ENCODE data around the gene ITGAL.
"Not testable (repeated sequence)": the region's sequence is repeated elsewhere in the genome, so short reads cannot be mapped to it uniquely, and the experiment has no call there.

ITGAL gene

DNA sequence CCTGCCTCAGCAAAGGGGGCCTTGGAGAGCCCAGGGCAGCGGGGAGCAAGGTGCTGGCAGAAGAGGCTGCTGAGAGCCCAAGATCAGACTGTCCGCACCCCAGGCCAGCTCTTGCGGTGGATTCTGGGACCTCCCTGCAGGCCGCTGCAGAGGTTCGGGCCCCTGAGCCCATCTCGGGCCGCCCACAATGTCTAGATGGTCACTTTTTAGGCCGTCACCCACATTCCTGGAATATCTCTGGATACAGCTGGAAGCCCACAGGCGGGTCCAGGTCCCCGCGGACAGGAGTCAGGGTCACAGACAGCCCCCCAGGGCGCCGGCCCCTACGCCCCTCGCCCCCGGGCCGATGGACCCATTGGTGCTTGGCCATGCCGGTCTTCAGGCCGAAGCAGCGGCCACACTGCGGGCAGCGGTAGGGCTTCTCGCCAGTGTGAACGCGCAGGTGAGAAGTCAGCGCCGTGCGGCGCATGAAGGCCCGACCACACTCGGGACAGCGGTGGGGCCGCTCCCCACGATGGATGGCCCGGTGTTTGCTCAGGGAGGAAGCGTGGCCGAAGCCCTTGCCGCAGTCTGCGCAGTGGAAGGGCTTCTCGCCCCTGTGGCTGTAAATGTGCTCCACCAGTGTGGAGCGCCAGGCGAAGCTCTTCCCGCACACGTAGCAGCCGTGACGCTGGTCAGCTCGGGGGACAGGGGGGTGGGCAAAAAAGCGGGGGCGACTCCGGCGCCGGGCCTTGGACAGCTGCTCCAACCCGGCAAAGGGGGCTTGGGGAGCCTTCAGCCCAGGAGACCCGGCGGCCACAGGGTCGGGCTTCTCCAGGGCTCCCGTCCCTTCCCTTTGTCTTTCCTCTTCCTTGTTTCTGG is 60.0 kb downstream of the ITGAL start:
- H3K4me1 ChIP-seq (ENCODE audit: control insufficient read depth, insufficient read depth, low read length) = peaks cover 36% of the 10 kb centered on the region
- peaks cover 4% of the 10 kb centered on the region for H3K36me3 ChIP-seq (ENCODE audit: control insufficient read depth, insufficient read depth, low read length, severe bottlenecking)
- no peaks in the 10 kb centered on the region for H3K9me3 ChIP-seq (ENCODE audit: control insufficient read depth, low read length)
- H3K9ac ChIP-seq (ENCODE audit: low read length) = no peak overlapping the region
- DNase-seq (ENCODE audit: low read depth) = no peak
- H3K4me3 ChIP-seq (ENCODE audit: low read length) = no peak overlapping the region
- H3K27me3 ChIP-seq (replicated peaks; ENCODE audit: control insufficient read depth, insufficient read depth, low read length) = no peaks in the 10 kb centered on the region

DNA sequence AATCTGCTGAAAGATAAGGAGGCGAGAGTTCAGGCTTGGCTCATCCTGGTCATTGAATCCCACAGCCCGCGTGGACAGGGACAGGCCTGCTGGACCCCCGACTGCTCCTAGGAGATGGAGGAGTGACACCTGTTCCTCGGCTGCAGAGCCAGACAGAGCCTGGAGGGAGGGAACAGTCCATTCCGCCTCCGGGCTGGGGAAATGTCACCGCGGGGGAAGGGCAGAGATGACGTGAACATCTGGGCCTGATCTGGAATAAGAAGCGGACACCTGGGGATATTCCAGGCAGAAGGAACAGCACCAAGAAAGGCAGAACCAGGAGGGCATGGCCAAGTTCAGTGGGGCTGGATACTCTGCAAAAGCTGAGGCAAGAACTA is 60.6 kb downstream of the ITGAL start:
- Histone ChIP-seq H3K9ac (ENCODE audit: low read length) (no peak overlapping the region), H3K9me3 (ENCODE audit: control insufficient read depth, low read length) (no peaks in the 10 kb centered on the region), H3K4me1 (ENCODE audit: control insufficient read depth, insufficient read depth, low read length) (peaks cover 31% of the 10 kb centered on the region), H3K27me3 (replicated peaks; ENCODE audit: control insufficient read depth, insufficient read depth, low read length) (no peaks in the 10 kb centered on the region), H3K4me3 (ENCODE audit: low read length) (no peak overlapping the region), H3K36me3 (ENCODE audit: control insufficient read depth, insufficient read depth, low read length, severe bottlenecking) (peaks cover 4% of the 10 kb centered on the region)
- no peak for DNase-seq (ENCODE audit: low read depth)

DNA sequence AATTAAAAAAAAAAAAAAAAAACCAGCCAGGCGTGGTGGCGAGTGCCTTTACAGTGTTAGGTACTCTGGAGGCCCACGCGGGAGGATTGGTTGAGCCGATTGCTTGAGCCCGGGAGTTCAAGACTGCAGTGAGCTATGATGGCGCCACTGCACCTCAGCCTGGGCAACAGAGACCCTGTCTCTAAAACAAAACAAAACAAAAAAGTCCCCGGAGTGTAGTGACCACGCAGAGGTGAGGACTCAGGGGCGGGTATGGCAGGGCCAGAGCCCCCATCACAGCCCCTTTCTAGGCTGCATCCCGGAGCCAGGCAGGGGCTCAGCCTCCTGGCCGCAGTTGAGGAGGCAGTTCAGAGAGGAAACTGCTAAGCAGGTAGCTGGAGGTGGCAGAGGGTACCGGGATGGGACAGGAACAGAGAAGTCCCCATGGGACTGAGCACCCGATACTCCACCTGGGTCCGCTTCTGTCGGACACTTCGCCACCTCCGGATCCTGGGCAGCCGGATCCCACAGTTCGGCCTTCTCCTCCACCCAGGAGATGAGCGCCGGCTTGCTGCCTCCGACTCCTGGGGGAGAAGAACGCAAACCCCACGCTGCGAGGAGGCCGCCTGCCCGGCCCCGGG is 61.3 kb downstream of the ITGAL start:
- no peak for DNase-seq (ENCODE audit: low read depth)
- peak overlapping the region; percentile 87 for H3K9ac ChIP-seq (ENCODE audit: low read length)
- peak overlapping the region; percentile 87 for H3K4me3 ChIP-seq (ENCODE audit: low read length)
- no peaks in the 10 kb centered on the region for H3K27me3 ChIP-seq (replicated peaks; ENCODE audit: control insufficient read depth, insufficient read depth, low read length)
- H3K36me3 ChIP-seq (ENCODE audit: control insufficient read depth, insufficient read depth, low read length, severe bottlenecking) = peaks cover 4% of the 10 kb centered on the region
- H3K9me3 ChIP-seq (ENCODE audit: control insufficient read depth, low read length) = no peaks in the 10 kb centered on the region
- H3K4me1 ChIP-seq (ENCODE audit: control insufficient read depth, insufficient read depth, low read length) = peaks cover 31% of the 10 kb centered on the region

- no peaks in the 10 kb centered on the region for H3K27me3 ChIP-seq (replicated peaks; ENCODE audit: control insufficient read depth, insufficient read depth, low read length)
- H3K36me3 ChIP-seq (ENCODE audit: control insufficient read depth, insufficient read depth, low read length, severe bottlenecking) = peaks cover 4% of the 10 kb centered on the region
- peaks cover 25% of the 10 kb centered on the region for H3K4me1 ChIP-seq (ENCODE audit: control insufficient read depth, insufficient read depth, low read length)
- DNase-seq (ENCODE audit: low read depth) = peak; percentile 92
- peak within 1 kb of the TSS; percentile 87 for H3K4me3 ChIP-seq (ENCODE audit: low read length)
- peak within 1 kb of the TSS; percentile 87 for H3K9ac ChIP-seq (ENCODE audit: low read length)
- H3K9me3 ChIP-seq (ENCODE audit: control insufficient read depth, low read length) = no peaks in the 10 kb centered on the region
Observed at GRCh38 chr16:30534368-30535105, 62.0 kb downstream of the ITGAL start, which contains the start of gene ZNF747. Gene ZNF747 (minus strand): TSS chr16:30534858. CDS start chr16:30534679, 179 bp downstream.

DNA sequence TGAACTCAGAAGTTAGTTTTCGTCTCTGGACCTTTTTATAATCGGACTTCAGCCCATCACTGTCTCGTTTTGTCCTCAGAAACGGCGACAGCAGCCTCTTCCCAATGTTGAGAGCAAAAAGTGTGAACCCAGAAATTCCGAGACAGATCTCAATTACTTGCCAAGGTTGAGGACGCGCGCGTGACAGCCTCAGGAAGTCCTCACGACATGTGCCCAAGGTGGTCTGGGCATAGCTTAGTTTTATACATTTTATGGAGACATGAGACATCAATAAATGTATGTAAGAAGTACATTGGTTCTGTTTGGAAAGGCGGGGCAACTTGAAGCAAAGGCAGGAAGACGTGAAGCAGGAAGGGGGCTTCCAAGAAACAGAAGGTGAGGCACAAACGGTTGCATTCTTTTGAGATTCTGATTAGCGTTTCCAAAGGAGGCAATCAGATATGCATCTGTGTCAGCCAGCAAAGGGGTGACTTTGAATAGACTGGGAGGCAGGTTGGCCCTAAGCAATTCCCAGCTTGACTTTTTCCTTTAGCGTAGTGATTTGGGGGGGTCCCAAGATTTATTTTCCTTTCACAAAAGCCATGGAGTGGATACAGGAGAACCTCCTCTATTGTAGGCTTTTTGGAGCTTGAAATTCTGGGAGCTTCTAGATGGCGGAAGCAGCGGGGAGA is 62.7 kb downstream of the ITGAL start:
- H3K9me3 ChIP-seq (ENCODE audit: control insufficient read depth, low read length) = no peaks in the 10 kb centered on the region
- H3K27me3 ChIP-seq (replicated peaks; ENCODE audit: control insufficient read depth, insufficient read depth, low read length) = no peaks in the 10 kb centered on the region
- H3K9ac ChIP-seq (ENCODE audit: low read length) = peak overlapping the region; percentile 87
- DNase-seq (ENCODE audit: low read depth) = peak; percentile 43
- H3K4me1 ChIP-seq (ENCODE audit: control insufficient read depth, insufficient read depth, low read length) = peaks cover 18% of the 10 kb centered on the region
- H3K36me3 ChIP-seq (ENCODE audit: control insufficient read depth, insufficient read depth, low read length, severe bottlenecking) = peaks cover 4% of the 10 kb centered on the region
- H3K4me3 ChIP-seq (ENCODE audit: low read length) = peak overlapping the region; percentile 87

GRCh38 chr16:30535777-30536190 is 63.2 kb downstream of the ITGAL start:
- Histone ChIP-seq H3K4me3 (ENCODE audit: low read length) (peak overlapping the region; percentile 87), H3K9ac (ENCODE audit: low read length) (peak overlapping the region; percentile 87), H3K36me3 (ENCODE audit: control insufficient read depth, insufficient read depth, low read length, severe bottlenecking) (peaks cover 4% of the 10 kb centered on the region), H3K4me1 (ENCODE audit: control insufficient read depth, insufficient read depth, low read length) (peaks cover 15% of the 10 kb centered on the region), H3K27me3 (replicated peaks; ENCODE audit: control insufficient read depth, insufficient read depth, low read length) (no peaks in the 10 kb centered on the region), H3K9me3 (ENCODE audit: control insufficient read depth, low read length) (no peaks in the 10 kb centered on the region)
- peak; percentile 55 for DNase-seq (ENCODE audit: low read depth)

DNA sequence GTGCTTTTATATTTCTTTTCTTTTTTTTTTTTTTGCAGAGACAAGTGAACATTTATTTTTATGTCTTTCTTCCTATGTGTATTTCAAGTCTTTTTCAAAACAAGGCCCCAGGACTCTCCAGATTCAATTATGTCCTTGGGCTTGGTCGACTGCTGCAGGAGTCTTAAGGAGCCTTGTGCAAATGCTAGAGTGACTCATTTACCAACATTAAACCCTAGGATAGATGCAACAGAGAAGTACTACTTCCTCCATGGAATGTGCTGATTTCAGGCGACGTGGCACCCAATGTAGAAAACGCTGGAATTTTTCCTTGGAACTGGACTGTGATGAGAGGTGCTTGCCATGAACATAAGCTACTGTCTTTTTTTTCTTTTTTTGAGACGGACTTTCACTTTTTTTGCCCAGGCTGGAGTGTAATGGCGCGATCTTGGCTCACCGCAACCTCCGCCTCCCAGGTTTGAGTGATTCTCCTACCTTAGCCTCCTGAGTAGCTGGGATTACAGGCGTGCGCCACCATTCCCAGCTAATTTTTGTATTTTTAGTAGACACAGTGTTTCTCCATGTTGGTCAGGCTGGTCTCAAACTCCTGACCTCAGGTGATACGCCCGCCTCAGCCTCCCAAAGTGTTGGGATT is 64.0 kb downstream of the ITGAL start:
- H3K36me3 ChIP-seq (ENCODE audit: control insufficient read depth, insufficient read depth, low read length, severe bottlenecking); H3K27me3 ChIP-seq (replicated peaks; ENCODE audit: control insufficient read depth, insufficient read depth, low read length); DNase-seq (ENCODE audit: low read depth); H3K4me3 ChIP-seq (ENCODE audit: low read length); H3K9me3 ChIP-seq (ENCODE audit: control insufficient read depth, low read length): not testable (repeated sequence)
- H3K4me1 ChIP-seq (ENCODE audit: control insufficient read depth, insufficient read depth, low read length) = peaks cover 20% of the 10 kb centered on the region
- H3K9ac ChIP-seq (ENCODE audit: low read length) = peak overlapping the region; percentile 87

DNA sequence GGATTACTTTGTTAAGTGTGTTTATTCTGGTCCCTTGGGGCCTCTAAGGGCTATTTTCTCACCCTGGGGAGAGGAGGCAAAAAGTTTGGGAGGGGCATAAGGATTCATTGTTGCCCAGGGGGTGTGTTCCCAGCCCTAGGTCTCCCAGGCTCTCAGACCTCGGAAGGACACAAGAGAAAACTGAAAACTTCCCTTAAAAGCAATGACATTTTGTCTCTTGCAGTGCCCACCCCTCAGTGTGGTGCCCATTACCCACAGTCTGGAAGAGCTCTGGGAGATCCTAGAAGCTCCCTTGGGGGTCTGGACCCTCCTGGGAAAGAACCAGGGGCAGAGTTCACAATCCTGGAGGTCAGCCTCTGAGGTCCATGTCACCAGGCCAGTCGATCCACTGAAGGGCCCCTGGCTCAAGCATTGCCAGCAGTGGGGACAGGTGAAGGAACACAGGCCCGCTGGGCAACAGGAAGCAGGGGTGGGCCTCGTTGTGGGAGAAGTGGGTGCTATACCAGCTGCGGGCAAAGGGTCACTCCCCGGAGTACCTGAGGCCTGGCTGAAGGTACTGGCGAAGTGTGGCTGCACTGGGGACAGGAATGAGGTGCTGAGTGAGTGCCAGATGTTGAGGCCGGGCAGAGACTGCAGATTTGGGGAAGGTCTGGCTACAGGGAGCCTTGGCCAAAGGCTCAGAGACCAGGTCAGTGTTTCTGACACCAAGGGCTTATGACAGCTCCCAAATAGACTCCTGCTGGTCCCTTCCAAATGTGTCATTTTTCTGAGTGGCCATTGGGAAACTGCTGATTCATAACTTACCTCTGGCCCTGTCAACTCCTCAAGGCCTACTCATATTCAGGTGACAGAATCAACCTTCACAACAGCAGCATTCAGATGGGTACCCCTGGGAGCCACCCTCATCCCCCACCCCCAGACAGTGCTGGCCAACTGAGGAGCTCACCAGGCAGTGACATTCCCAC is 66.7 kb downstream of the ITGAL start:
- Histone ChIP-seq H3K36me3 (ENCODE audit: control insufficient read depth, insufficient read depth, low read length, severe bottlenecking) (no peaks in the 10 kb centered on the region), H3K9ac (ENCODE audit: low read length) (no peak overlapping the region), H3K27me3 (replicated peaks; ENCODE audit: control insufficient read depth, insufficient read depth, low read length) (no peaks in the 10 kb centered on the region), H3K4me3 (ENCODE audit: low read length) (no peak overlapping the region), H3K9me3 (ENCODE audit: control insufficient read depth, low read length) (no peaks in the 10 kb centered on the region), H3K4me1 (ENCODE audit: control insufficient read depth, insufficient read depth, low read length) (peaks cover 22% of the 10 kb centered on the region)
- DNase-seq (ENCODE audit: low read depth) = no peak

DNA sequence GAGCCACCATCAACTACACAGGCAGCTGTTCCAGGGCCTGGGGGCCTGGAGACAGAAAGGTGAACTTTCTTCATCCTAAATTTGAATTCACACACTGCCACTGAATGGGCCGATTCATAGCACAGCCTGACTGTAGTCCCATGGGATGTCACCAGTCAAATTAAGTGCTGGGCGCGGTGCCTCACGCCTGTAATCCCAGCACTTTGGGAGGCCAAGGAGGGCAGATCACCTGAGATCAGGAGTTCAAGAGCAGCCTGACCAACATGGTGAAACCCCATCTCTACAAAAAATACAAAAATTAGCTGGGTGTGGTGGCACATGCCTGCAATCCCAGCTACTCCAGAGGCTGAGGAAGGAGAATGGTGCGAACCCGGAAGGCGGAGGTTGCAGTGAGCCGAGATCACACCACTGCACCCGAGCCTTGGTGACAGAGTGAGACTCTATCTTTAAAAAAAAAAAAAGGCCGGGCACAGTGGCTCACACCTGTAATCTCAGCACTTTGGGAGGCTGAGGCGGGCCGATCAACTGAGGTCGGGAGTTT is 67.5 kb downstream of the ITGAL start:
- H3K36me3 ChIP-seq (ENCODE audit: control insufficient read depth, insufficient read depth, low read length, severe bottlenecking); H3K9ac ChIP-seq (ENCODE audit: low read length): not testable (repeated sequence)

More for the DNA sequence above, 67.5 kb downstream of the ITGAL start:
- H3K9me3 ChIP-seq (ENCODE audit: control insufficient read depth, low read length); H3K27me3 ChIP-seq (replicated peaks; ENCODE audit: control insufficient read depth, insufficient read depth, low read length); H3K4me3 ChIP-seq (ENCODE audit: low read length); DNase-seq (ENCODE audit: low read depth): not testable (repeated sequence)
- H3K4me1 ChIP-seq (ENCODE audit: control insufficient read depth, insufficient read depth, low read length) = peaks cover 22% of the 10 kb centered on the region

Measured in adipocyte (in vitro differentiated cells).